ENCODE measurements around the gene CD37.
"Not testable (repeated sequence)": the region's sequence is repeated elsewhere in the genome, so short reads cannot be mapped to it uniquely, and the experiment has no call there.

Gene CD37

GRCh38 chr19:49348305-49349189 is 13.3 kb downstream of the CD37 start:
- no peak for DNase-seq

GRCh38 chr19:49349567-49349966 is 14.4 kb downstream of the CD37 start:
- DNase-seq, result no peak

- no peak for DNase-seq
Observed at GRCh38 chr19:49355909-49356353, 20.7 kb downstream of the CD37 start.

GRCh38 chr19:49356382-49356781 is 21.2 kb downstream of the CD37 start:
- no peak for DNase-seq

GRCh38 chr19:49357186-49357585 is 22.0 kb downstream of the CD37 start:
- DNase-seq, result no peak

GRCh38 chr19:49359851-49360820 is 24.9 kb downstream of the CD37 start:
- DNase-seq, result no peak

- DNase-seq, result no peak
Observed at GRCh38 chr19:49361438-49362047, 26.3 kb downstream of the CD37 start.

GRCh38 chr19:49362048-49362928 is 27.1 kb downstream of the CD37 start, which contains the start of gene TEAD2:
TEAD2 (minus strand) TSS chr19:49362416; CDS start chr19:49360075, 2,341 bp downstream.
- DNase-seq, result no peak

GRCh38 chr19:49362929-49363267 is 27.7 kb downstream of the CD37 start:
- DNase-seq, result no peak

GRCh38 chr19:49363268-49364082 is 28.3 kb downstream of the CD37 start, which contains the start of gene DKKL1:
DKKL1 (plus strand) TSS chr19:49363877; CDS start chr19:49363999, 122 bp downstream.
- peak; percentile 43 to 62 for DNase-seq

GRCh38 chr19:49364083-49364737 is 29.0 kb downstream of the CD37 start:
- no peak for DNase-seq

- no peak for DNase-seq
Observed at GRCh38 chr19:49366110-49366509, 30.9 kb downstream of the CD37 start.

GRCh38 chr19:49368711-49369358 is 33.6 kb downstream of the CD37 start:
- DNase-seq, result no peak

- DNase-seq, result no peak
Observed at GRCh38 chr19:49371184-49371583, 36.0 kb downstream of the CD37 start.

GRCh38 chr19:49373174-49373573 is 38.0 kb downstream of the CD37 start:
- DNase-seq, result not testable (repeated sequence)

GRCh38 chr19:49374665-49375434 is 39.6 kb downstream of the CD37 start:
- DNase-seq, result no peak

GRCh38 chr19:49378512-49378911 is 43.3 kb downstream of the CD37 start:
- no peak for DNase-seq

- DNase-seq, result no peak
Observed at GRCh38 chr19:49380391-49380790, 45.2 kb downstream of the CD37 start.

- DNase-seq, result no peak
Observed at GRCh38 chr19:49382639-49383038, 47.4 kb downstream of the CD37 start.
